Thyroid gland (tissue), 4 donors: Measurements from ENCODE around the gene NUAK2.

ENCODE experiments used
- CTCF ChIP-seq, 6 experiments: fragments of 200-600 bp in 3 of 6; fragments of 450-650 bp in 3 of 6; sonication (generic) in 3 of 6; IDR thresholded peaks; one replicate each; pipeline ENCODE4 v1.5.1; 2016 to 2019; ENCODE audit warnings: antibody characterized with exemption in 6 of 6, mild to moderate bottlenecking in 2 of 6, inconsistent platforms in 1 of 6, moderate library complexity in 1 of 6
- POLR2A ChIP-seq, 2 donors: fragments of 450-650 bp; IDR thresholded peaks; one replicate each; pipeline ENCODE4 v1.6.1; 2017; ENCODE audit warnings: antibody characterized with exemption in 2 of 2, mild to moderate bottlenecking in 2 of 2, moderate library complexity in 1 of 2

GRCh38 chr1:205258261-205258691 lies 63.3 kb downstream of the NUAK2 start:
- no peak for TF ChIP-seq CTCF (IDR thresholded peaks at IDR 0.05)
- no peak for TF ChIP-seq POLR2A (IDR thresholded peaks at IDR 0.05)
